A673 (cell line): ENCODE measurements around the gene ASTN2. TPM values are rescaled to one million over a fixed set of nuclear protein-coding genes. Genes with fewer than 3 reads are reported as not detected.

ENCODE experiments used
- BruUV-seq: library from RNA; stranded (reverse); fragments of 400-500 nt; replicated peaks from 2 replicates; lab custom pipeline; 2021; lab: Mats Ljungman, UMichigan
- CTCF ChIA-PET: fragments of 300-600 bp; sonication (Branson Sonifier 250); formaldehyde crosslinking; loops from one replicate; lab custom pipeline; 2022; ENCODE audit warnings: antibody characterized with exemption; lab: Charles Lee
- POLR2A ChIA-PET: fragments of 300-600 bp; sonication (Branson Sonifier 250); formaldehyde crosslinking; loops from one replicate; lab custom pipeline; 2022; ENCODE audit warnings: antibody characterized with exemption; ENCODE audit not compliant: low non-redundant PET; lab: Charles Lee
- DNase-seq: peaks from one replicate; pipeline ENCODE4 v3.0.0-alpha.2; 2015; ENCODE audit warnings: low spot score
- H3K27ac ChIP-seq: fragments of 200-600 bp; sonication (generic); 2 replicates; pipeline ENCODE4 v1.5.1; 2016; ENCODE audit warnings: mixed run types, low read depth, mild to moderate bottlenecking, mixed read lengths, antibody characterized with exemption, low read length; ENCODE audit not compliant: poor library complexity, severe bottlenecking
- H3K27me3 ChIP-seq: fragments of 200-600 bp; sonication (generic); replicated peaks from 2 replicates; pipeline ENCODE4 v1.6.1; 2017; ENCODE audit warnings: mixed run types, low read depth, mild to moderate bottlenecking, mixed read lengths, antibody characterized with exemption, low read length; ENCODE audit not compliant: insufficient read depth, poor library complexity
- H3K36me3 ChIP-seq: fragments of 200-600 bp; sonication (generic); 2 replicates; pipeline ENCODE4 v1.6.1; 2016; ENCODE audit warnings: mixed run types, mild to moderate bottlenecking, mixed read lengths, antibody characterized with exemption, low read length; ENCODE audit not compliant: insufficient read depth, poor library complexity, severe bottlenecking
- H3K4me1 ChIP-seq: fragments of 200-600 bp; sonication (generic); 2 replicates; pipeline ENCODE4 v1.6.1; 2017; ENCODE audit warnings: mixed run types, mild to moderate bottlenecking, mixed read lengths, antibody characterized with exemption, low read length; ENCODE audit not compliant: insufficient read depth, poor library complexity, severe bottlenecking
- H3K4me3 ChIP-seq: fragments of 200-600 bp; sonication (generic); 2 replicates; pipeline ENCODE4 v1.5.1; 2016; ENCODE audit warnings: low read depth, mixed run types, mild to moderate bottlenecking, mixed read lengths, low read length; ENCODE audit not compliant: poor library complexity, severe bottlenecking
- H3K9me3 ChIP-seq: fragments of 200-600 bp; sonication (generic); 2 replicates; pipeline ENCODE4 v1.6.1; 2016; ENCODE audit warnings: mixed run types, low read depth, mild to moderate bottlenecking, mixed read lengths, antibody characterized with exemption, low read length; ENCODE audit not compliant: poor library complexity, severe bottlenecking
- CTCF ChIP-seq: fragments of 300-800, 200-600 bp; sonication (generic); conservative IDR thresholded peaks from 2 replicates; pipeline ENCODE4 v1.5.1; 2017; ENCODE audit warnings: low read depth, mild to moderate bottlenecking, antibody characterized with exemption, low read length, moderate library complexity, mixed read lengths
- EZH2 ChIP-seq: fragments of 200-600 bp; sonication (generic); IDR thresholded peaks from 2 replicates; pipeline ENCODE4 v1.6.1; 2017; ENCODE audit warnings: borderline replicate concordance, low read depth, mild to moderate bottlenecking, mixed read lengths, antibody characterized with exemption, low read length; ENCODE audit not compliant: poor library complexity, severe bottlenecking
- intact Hi-C: fragments of 100-400 bp; cut with micrococcal nuclease; formaldehyde crosslinking; loops from one replicate; pipeline ENCODE4 v1.10.0; 2022; ENCODE audit not compliant: unreplicated experiment
- total RNA-seq: library from RNA; stranded (reverse); gene quantifications from 2 replicates; pipeline ENCODE4 v1.2.3, GENCODE V29; 2021

The ASTN2 gene
- total RNA-seq, 1 experiment from 2014 or later = 3.4 TPM

GRCh38 chr9:116671605-116672004 is 743.3 kb downstream of the ASTN2 start:
- no peak overlapping the region for H3K27ac ChIP-seq
- intact Hi-C loops = no loop called here
- BruUV-seq = no TSS peak
- TF ChIP-seq CTCF = no peak
- no peak for TF ChIP-seq EZH2
- H3K9me3 ChIP-seq = no peaks in the 10 kb centered on the region
- H3K36me3 ChIP-seq = no peaks in the 10 kb centered on the region
- CTCF ChIA-PET = no interaction called here
- no peak overlapping the region for H3K4me3 ChIP-seq
- DNase-seq = no peak
- POLR2A ChIA-PET = no interaction called here
- no peaks in the 10 kb centered on the region for H3K4me1 ChIP-seq
- H3K27me3 ChIP-seq = no peaks in the 10 kb centered on the region

DNA sequence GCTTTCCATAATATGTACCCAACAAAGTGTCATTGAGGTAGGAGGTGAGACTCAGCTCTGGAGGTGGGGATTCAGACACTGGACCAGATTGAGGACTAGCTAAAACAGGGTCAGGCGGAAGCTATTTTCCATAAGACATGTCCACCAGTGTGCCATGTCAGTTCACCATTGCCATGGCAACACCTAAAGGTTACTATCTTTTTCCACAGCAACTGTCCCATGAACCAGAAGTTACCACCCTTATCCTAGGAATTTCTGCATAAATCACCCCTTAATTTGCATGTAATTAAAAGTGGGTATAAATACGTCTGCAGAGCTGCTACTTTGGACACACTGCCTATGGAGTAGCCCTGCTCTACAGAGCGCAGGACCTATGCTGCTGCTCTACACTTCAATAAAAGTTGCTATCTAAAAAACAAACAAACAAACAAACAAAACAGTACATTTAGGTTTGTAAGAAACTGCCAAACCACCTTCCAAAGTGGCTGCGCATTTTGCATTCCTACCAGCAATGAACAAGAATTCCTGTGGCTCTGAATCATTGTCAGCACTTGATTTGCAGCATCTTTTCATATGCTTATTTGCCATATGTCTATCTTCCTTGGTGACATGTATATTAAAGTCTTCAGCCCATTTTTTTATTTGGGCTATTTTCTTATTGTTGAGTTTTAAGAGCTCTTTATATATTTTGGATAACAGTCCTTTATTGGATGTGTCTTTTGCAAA is 745.7 kb downstream of the ASTN2 start:
- ChIA-PET POLR2A (no interaction called here), CTCF (no interaction called here)
- Histone ChIP-seq H3K4me3 (no peak overlapping the region), H3K36me3 (no peaks in the 10 kb centered on the region), H3K27ac (no peak overlapping the region), H3K9me3 (no peaks in the 10 kb centered on the region), H3K27me3 (no peaks in the 10 kb centered on the region), H3K4me1 (no peaks in the 10 kb centered on the region)
- intact Hi-C loops = no loop called here
- no TSS peak for BruUV-seq
- no peak for TF ChIP-seq EZH2
- no peak for TF ChIP-seq CTCF
- DNase-seq = no peak

DNA sequence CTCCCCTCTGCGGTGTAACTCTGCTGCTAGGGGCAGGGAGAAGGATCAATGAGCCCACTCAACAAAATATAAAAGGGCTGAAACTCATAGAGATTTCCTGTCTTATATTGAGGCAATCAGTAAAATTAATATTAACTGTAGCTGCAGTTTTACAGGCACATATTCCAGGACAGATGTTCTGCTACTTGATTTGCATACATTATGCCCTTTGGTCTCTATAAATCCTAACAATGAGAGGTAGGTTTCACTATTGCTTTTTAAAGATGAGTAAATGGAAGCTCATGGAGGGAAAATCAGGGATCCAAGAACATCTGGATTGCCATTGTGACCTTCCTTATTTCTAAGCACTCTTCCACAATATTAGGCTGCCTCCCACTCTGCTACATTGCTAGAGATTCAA is 751.3 kb downstream of the ASTN2 start:
- Histone ChIP-seq H3K4me3 (no peak overlapping the region), H3K36me3 (no peaks in the 10 kb centered on the region), H3K27ac (no peak overlapping the region), H3K4me1 (peaks cover 4% of the 10 kb centered on the region), H3K27me3 (no peaks in the 10 kb centered on the region), H3K9me3 (no peaks in the 10 kb centered on the region)
- POLR2A ChIA-PET = no interaction called here
- no peak for TF ChIP-seq EZH2
- no peak for TF ChIP-seq CTCF
- CTCF ChIA-PET = no interaction called here
- intact Hi-C loops = loop anchor here (5.0 kb wide), 1 partner anchor 1756 kb away; no protein-coding TSS in a partner anchor
- BruUV-seq = no TSS peak
- DNase-seq = no peak
